ENCODE measurements around the gene PRRT4.

- TF ChIP-seq TBL1XR1 (IDR thresholded peaks at IDR 0.05; ENCODE audit: borderline replicate concordance, low read length, partially characterized antibody) (no peak), ARHGAP35 (CRISPR knock-in tag; IDR thresholded peaks at IDR 0.05; ENCODE audit: borderline replicate concordance) (no peak), FOXJ3 (CRISPR knock-in tag; IDR thresholded peaks at IDR 0.05; ENCODE audit: borderline replicate concordance) (no peak), ZSCAN25 (CRISPR knock-in tag; IDR thresholded peaks at IDR 0.05) (no peak), FOXA1 (IDR thresholded peaks at IDR 0.05) (no peak), FOXA1 (CRISPR knock-in tag; IDR thresholded peaks at IDR 0.05) (no peak), CREB1 (IDR thresholded peaks at IDR 0.05) (no peak), CREB1 (CRISPR knock-in tag; IDR thresholded peaks at IDR 0.05) (no peak), NFKBIZ (CRISPR knock-in tag; IDR thresholded peaks at IDR 0.05) (no peak), CHD4 (IDR thresholded peaks at IDR 0.05; ENCODE audit: borderline replicate concordance, low read length) (no peak), CTCF (CRISPR knock-in tag; IDR thresholded peaks at IDR 0.05) (no peak), JUND (CRISPR knock-in tag; IDR thresholded peaks at IDR 0.05) (no peak), DNMT1 (CRISPR knock-in tag; IDR thresholded peaks at IDR 0.05) (no peak), IRF2 (CRISPR knock-in tag; IDR thresholded peaks at IDR 0.05) (no peak)
- TF ChIP-seq, protein P1, sequence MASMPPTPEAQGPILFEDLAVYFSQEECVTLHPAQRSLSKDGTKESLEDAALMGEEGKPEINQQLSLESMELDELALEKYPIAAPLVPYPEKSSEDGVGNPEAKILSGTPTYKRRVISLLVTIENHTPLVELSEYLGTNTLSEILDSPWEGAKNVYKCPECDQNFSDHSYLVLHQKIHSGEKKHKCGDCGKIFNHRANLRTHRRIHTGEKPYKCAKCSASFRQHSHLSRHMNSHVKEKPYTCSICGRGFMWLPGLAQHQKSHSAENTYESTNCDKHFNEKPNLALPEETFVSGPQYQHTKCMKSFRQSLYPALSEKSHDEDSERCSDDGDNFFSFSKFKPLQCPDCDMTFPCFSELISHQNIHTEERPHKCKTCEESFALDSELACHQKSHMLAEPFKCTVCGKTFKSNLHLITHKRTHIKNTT (CRISPR knock-in tag; IDR thresholded peaks at IDR 0.05) = no peak
- TF ChIP-seq, protein P2, sequence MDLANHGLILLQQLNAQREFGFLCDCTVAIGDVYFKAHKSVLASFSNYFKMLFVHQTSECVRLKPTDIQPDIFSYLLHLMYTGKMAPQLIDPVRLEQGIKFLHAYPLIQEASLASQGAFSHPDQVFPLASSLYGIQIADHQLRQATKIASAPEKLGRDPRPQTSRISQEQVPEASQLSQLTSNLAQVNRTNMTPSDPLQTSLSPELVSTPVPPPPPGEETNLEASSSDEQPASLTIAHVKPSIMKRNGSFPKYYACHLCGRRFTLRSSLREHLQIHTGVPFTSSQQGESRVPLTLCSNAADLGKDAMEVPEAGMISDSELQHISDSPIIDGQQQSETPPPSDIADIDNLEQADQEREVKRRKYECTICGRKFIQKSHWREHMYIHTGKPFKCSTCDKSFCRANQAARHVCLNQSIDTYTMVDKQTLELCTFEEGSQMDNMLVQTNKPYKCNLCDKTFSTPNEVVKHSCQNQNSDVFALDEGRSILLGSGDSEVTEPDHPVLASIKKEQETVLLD (CRISPR knock-in tag; IDR thresholded peaks at IDR 0.05; ENCODE audit: low read depth) = no peak
These were observed 1.2 kb upstream of the PRRT4 start for GRCh38 chr7:128362670-128363069.

Data from HepG2 (cell line).